Measurements from ENCODE around the gene HLA-E.
A peak's percentile ranks its signal among the peaks of the same experiment; 100 is the strongest.

Gene HLA-E

DNA sequence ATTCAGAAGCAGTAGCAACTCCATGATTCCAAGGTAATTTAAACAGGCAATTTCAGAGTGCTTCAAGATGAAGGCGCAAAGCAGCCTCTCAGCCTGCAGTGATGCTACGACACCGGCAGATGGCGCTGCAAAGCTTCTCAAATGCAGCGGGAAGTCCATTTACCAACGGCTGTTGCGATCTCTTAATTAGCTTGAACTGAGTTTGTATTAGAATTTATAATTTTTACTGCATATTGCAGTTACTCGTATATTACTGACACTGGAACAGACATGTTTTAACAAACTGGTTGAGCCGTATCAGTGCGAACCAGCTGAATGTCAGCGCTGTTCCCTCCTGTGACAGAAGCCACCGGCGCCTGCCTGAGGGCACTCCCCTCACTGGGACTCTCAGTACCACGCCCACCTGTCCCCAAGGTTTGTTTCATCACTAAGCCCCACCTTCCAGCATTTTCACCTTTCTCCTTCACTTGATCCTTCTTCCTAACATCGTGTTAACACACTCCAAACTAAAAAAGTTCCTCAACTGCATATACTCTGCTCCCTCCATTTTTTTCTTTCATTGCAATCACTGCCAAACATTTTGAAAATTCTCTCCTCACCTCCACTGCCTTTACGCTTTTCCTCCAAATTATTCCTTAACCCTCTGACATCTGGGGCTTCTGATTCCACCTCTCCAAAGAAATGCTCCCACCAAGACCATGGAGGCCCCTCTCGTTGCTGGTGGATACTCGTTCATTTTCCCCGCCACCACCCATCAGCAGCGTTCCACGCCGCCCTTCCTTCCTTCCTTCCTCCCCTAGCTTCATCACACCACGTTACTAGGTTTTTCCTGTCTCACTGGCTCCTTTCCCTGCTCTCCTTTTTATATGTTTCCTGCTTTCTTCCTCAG, 52.5 kb downstream of the HLA-E start:
- peak; percentile 88 for DNase-seq (ENCODE audit: low read depth)

DNA sequence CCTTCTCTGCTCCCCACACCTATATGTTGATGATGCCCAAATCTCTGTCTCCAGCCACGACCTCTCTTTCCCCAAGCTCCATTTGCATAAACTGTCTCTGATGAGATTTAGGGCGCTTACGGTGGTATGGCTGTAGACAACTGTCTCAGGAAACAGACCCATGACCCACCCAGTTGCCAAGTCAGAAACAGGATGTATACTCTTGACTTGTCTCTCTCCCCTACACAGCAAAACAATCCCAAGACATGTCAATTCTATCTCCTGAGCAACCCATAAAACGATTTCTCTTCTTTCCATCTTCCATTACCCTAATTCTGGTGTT, 53.1 kb downstream of the HLA-E start:
- no peak for DNase-seq (ENCODE audit: low read depth)

DNA sequence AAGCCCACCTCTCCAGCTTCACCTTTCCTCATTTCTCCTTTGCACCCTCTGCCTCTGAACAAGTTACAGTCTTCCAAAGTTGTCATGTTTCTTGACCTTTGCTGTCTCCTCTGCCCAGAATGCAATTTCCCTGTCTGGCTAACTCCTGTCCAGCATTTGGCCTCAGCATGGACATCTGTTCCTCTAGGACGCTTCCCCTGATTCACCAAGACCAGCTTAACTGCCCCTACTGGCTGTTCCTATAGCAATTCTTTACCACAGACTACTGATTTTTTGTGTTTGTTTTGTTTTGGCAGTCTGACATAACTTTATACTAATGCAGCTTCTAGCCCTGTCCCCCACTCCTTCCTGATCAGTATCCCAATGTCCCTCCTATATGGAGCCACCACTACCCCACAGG, 53.6 kb downstream of the HLA-E start:
- DNase-seq (ENCODE audit: low read depth): peak; percentile 36

Data from iris pigment epithelial cell (primary cell).